Right lobe of liver (tissue), 4 donors: ENCODE measurements around the gene PEAK1.

Experiments used
- CTCF ChIP-seq, 4 donors: fragments of 200-600 bp in 3 of 4; fragments of 450-650 bp in 1 of 4; IDR thresholded peaks; one replicate each; pipeline versions ENCODE4 v1.5.1 to v1.8.0; 2016 to 2022; ENCODE audit warnings: antibody characterized with exemption in 4 of 4, mild to moderate bottlenecking in 2 of 4
- POLR2A ChIP-seq: fragments of 450-650 bp; IDR thresholded peaks from one replicate; pipeline ENCODE4 v1.6.1; 2017; ENCODE audit warnings: antibody characterized with exemption, mild to moderate bottlenecking
- donor health status: DM: no; HTN: no; CAD: no.
- donor health status: DM: no; HTN: no; CAD: no.
- donor health status: DM: no; HTN: yes; CAD: no.

GRCh38 chr15:77400258-77400657, 19.6 kb downstream of the PEAK1 start:
- TF ChIP-seq CTCF (IDR thresholded peaks at IDR 0.05), result no peak
- TF ChIP-seq POLR2A, result no peak
